Activated T-cell treated with anti-CD3 and anti-CD28 coated beads, Interleukin-2, amount 50 U/mL, for 48 hours (primary cell): ENCODE data around the gene FBXL7.

Source experiments
- DNase-seq, 2 experiments: peaks; one replicate each; pipeline ENCODE4 v3.0.0-alpha.2; 2020

The FBXL7 gene

DNA sequence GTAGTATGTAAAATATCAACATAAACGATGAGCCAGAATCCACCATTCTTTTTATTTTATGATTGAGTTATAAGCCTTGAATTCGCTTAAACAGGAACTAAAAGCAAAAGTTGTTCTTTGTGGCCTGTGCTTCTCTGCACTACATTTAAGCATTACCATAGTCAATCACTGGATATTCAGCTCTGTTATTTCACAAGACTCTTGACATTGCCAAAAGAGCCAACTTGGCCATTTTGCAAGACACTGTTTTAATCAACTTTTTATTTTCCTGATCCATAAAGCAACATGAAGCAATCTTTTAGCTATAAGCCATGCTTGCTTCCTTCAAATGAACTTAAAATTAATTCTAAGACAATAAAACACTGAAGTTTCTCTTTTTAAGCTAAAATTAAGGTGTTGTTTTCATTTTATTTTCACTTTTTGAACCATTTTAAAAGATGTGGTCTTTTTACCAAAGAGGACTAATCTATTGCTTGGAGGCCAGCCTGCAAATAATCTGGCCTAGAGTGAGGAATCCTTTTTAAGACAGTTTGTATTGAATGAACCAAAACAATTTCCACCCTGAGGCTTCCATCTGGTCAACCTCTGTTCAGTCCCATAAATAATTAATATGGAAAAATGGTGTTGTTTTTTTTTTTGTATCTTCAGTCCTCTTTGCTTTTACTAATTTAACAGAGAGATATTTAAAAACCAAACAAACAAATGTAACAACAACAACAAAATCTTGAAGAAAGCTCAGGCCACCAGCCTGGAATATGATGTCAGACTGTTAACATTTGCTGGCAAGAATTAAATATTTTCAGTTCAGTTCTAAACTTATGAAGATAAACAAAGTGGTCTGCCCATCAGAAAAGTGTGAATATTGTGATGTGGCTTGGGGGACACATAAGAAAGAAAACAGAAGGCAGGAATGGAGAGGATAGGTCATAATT lies 405.2 kb downstream of the FBXL7 start:
- no peak for DNase-seq

DNA sequence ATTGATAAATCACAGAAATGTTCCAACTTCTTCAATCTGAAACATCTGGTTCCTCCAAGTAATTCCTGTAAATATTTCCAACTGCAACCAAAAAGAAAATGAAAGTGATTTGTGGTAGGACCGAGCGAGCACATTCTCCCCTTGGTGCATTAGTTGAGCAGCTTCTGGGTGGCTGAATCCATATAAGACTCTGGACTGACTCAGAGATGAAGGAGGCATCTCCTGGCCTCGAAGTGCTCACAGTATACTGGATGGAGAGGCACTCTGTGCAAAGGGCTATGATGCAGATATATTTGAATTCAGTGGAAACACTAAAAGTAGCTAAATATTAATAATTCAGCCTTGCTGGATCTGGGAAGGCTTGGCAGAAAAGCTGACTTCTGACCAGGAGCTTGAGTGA lies 414.7 kb downstream of the FBXL7 start:
- no peak for DNase-seq

DNA sequence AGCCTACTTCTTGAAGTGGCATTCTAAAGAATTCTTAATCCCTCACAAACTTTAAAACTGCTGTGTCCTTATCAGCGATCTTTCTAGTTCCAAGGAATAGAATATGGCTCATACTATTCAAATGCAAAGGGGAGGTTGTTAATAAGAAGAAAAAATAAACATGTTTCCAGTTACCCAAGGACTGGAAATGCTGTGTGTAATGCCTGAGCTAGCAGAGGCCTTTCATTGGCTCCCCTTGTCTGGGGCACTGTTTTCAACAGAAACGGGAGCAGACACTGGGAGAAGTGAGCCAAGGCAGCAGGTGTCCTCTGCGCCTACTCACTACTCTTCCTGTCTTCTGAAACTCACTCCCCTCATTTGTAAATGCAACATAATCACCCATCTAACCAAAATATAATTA lies 426.6 kb downstream of the FBXL7 start:
- no peak for DNase-seq

- DNase-seq, result no peak
These were observed 427.9 kb downstream of the FBXL7 start for GRCh38 chr5:15927710-15928380.

GRCh38 chr5:15929611-15930263 lies 429.8 kb downstream of the FBXL7 start:
- DNase-seq, result no peak

DNA sequence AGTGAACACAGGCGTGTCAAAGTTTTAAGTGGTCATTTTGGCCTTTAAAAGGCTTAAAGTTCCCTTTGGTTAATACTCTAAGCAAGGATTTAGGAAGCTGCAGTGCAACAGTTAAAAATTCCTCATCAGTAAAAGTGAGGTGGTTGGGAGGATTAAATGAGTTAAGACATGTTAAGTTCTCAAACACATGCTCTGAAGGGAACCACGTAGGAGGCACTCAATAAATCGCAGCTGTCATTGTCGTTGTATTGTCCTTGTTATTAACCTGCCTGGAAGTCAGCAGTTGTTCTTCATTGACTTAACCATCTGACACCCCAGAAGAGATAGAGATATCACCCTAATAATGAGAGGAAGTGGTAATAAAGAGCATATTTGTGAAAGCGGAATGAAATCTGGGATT lies 432.1 kb downstream of the FBXL7 start:
- no peak for DNase-seq

- no peak for DNase-seq
These were observed 433.6 kb downstream of the FBXL7 start for GRCh38 chr5:15933259-15934207.

GRCh38 chr5:15936505-15937245 lies 436.7 kb downstream of the FBXL7 start:
- no peak for DNase-seq

DNA sequence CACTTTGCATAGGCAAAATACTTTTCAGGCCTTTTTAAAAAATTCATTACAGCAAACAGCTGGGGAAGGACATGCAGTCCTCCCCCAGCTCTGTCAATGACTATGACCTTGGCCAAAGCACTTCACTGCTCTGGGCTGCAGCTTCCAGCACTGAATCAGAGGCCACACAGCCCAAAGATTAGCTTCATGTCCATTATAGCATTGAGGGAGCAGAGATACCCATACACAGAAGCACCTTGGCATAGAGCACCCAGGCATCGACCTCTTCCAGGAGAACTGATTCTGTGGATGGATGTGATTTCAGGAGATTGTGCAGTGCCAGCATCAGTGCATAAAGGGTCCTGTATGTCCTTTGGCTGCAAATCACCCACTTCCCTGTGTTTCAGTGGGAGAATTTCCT lies 437.7 kb downstream of the FBXL7 start:
- DNase-seq, result no peak

GRCh38 chr5:15938186-15938585 lies 438.2 kb downstream of the FBXL7 start:
- no peak for DNase-seq

DNA sequence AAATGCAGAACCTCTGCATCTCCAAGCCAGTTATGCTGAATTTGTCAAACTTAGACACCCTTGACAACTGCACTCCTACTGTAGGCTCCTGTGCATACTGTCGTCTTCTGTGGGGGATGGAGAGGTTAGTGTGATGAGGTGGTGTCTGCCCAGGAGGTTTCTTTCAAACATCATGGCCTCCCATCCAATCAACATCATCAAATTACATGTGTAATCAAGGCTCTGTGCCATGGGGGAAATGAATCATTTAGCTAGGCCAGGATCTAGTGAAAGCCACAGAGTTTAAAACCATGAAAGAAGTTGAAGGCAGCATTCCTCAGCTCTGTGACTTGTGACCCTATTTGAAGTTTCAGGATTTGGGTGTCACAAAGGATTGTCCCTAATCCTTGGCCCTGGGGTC lies 439.0 kb downstream of the FBXL7 start:
- no peak for DNase-seq

- no peak for DNase-seq
These were observed 440.9 kb downstream of the FBXL7 start for GRCh38 chr5:15940905-15941304.

- no peak for DNase-seq
These were observed 443.5 kb downstream of the FBXL7 start for GRCh38 chr5:15943487-15943886.

DNA sequence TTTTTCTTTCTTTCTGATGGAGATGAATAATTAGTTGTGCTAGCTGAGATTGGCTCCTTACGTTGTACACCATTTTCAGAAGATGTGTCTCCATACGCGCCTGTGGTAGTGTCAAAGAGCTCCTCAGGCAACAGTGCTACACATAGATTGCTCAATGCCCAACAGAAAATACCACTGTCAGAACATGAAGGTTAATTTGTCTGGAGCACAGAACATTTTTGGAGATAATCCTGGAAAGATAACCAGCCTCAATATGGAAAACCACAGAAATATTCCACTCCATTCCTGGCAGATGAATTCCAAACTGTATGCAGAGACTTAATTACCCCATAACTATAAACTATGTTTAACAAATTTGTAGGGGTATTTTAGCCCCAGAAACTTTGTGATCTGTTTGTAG lies 446.0 kb downstream of the FBXL7 start:
- DNase-seq, result no peak

GRCh38 chr5:15948190-15948589 lies 448.2 kb downstream of the FBXL7 start:
- DNase-seq, result no peak

DNA sequence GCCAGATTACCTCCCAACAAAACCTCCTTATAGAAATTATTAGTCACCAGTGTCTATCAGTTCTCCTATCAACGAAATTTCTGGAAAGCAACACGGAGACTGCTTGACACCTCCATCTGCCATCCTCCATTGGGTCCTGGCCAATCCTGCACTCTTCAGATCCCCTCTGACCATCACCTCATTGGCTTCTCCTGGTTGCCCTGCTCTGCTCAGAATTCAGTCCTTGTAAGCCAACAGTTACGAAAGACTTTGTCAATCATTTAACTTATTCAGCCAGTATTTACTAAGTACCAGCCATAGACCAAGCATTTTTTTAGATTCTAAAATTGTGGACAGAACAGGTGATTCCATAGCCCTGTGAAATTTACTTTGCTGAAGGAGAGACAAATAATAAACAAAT lies 451.1 kb downstream of the FBXL7 start:
- DNase-seq, result no peak

DNA sequence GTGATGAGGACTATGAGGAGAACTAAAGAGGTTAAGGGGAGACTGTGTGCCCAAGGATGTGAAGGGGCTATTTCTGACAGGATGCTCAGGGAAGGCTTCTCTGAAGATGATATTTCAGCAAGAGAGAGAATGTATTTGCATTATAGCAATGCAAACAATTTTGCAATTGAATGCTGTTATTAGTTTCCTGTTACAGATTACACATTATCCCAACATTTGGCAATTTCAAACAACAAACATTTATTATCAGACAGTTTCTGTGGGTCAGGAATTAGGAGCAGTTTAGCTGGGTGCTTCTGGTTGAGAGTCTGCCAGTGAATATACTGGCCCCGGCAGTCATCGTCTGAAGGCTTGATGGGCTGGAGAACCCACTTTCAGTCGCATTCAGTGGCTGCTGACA lies 451.6 kb downstream of the FBXL7 start:
- no peak for DNase-seq

DNA sequence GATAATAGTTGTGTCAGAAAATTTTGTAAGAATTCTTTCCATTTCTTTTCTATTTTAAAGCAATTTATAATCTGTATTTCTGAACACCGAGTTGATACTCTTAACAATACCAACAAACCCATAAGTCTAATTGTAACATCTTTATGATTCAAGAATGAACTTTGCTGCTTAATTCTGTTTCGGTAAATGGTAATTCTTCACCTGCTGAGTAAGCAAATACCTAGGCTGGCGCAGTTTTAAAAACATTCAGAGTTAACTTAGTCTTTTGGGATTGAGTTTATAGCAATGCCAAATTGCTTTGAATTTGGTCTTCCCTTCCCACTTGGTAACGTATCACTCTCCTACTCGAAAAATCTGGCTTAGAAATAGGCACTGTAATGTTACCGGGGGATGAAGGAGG lies 456.6 kb downstream of the FBXL7 start:
- DNase-seq, result no peak

GRCh38 chr5:15957124-15957523 lies 457.1 kb downstream of the FBXL7 start:
- no peak for DNase-seq

GRCh38 chr5:15959370-15960164 lies 459.6 kb downstream of the FBXL7 start:
- no peak for DNase-seq

GRCh38 chr5:15966066-15966640 lies 466.2 kb downstream of the FBXL7 start:
- no peak for DNase-seq
